Ovary (tissue), 9 donors: ENCODE measurements around the gene ASCL2. TPM values are rescaled to one million over a fixed set of nuclear protein-coding genes. Genes with fewer than 3 reads are reported as not detected.
A peak's percentile ranks its signal among the peaks of the same experiment; 100 is the strongest.

ENCODE experiments used
- DNase-seq, 5 donors: peaks; one replicate each; pipeline ENCODE4 v3.0.0-alpha.2; 2019 to 2020
- H3K27ac ChIP-seq, 2 donors: fragments of 200-600 bp; one replicate each; pipeline versions ENCODE4 v1.5.1 to v1.8.0; 2019 to 2022
- H3K27me3 ChIP-seq: fragments of 200-600 bp; one replicate; pipeline ENCODE4 v1.8.0; 2022
- H3K36me3 ChIP-seq: fragments of 200-600 bp; sonication (generic); one replicate; pipeline ENCODE4 v1.5.1; 2019
- H3K4me1 ChIP-seq: one replicate; pipeline ENCODE4 v1.8.1; 2013; ENCODE audit warnings: mild to moderate bottlenecking, moderate library complexity; ENCODE audit not compliant: insufficient read depth
- H3K4me3 ChIP-seq: fragments of 200-600 bp; sonication (generic); one replicate; pipeline ENCODE4 v1.5.1; 2017
- H3K9me3 ChIP-seq, 2 donors: fragments of 200-600 bp in 1 of 2; sonication (generic) in 1 of 2; one replicate each; pipeline versions ENCODE4 v1.5.1 to v1.8.1; 2013 to 2019; ENCODE audit warnings: mild to moderate bottlenecking in 1 of 2, moderate library complexity in 1 of 2
- EP300 ChIP-seq: sonication (generic); formaldehyde crosslinking; IDR thresholded peaks from one replicate; pipeline ENCODE4 v1.6.1; 2017; ENCODE audit warnings: antibody characterized with exemption
- POLR2A ChIP-seq: fragments of 450-650 bp; IDR thresholded peaks from one replicate; pipeline ENCODE4 v1.6.1; 2017; ENCODE audit warnings: antibody characterized with exemption, mild to moderate bottlenecking, moderate library complexity
- WGBS, 3 donors: extraction: QIAGEN DNeasy Blood & Tissue Kit in 1 of 3; methylation state at CpG; one replicate each; pipeline versions ENCODE4 v1.1.5 to v1.1.7; 2013 to 2017; 5-methylcytosine and 5-hydroxymethylcytosine counted together
- intact Hi-C, 4 donors: fragments of 100-400 bp; cut with DNase I; formaldehyde crosslinking; loops; one replicate each; pipeline versions ENCODE4 v1.11.0 to v1.15.1; 2022 to 2023
- polyA plus RNA-seq, 2 donors: library from polyadenylated mRNA; stranded (reverse); fragments of 200-250 nt in 1 of 2; fragments of 350-450 nt in 1 of 2; fragmentation: Illumina TruSeq in 1 of 2; extraction: RNeasy Lipid Tissue Mini Kit (QIAGEN cat#74804) in 1 of 2; gene quantifications; one replicate each; pipeline ENCODE4 v1.2.3, GENCODE V29; 2013 to 2014
- total RNA-seq, 7 donors: library from RNA; depleted of rRNA in 2 of 7; stranded (reverse); fragments of >200 nt in 2 of 7; fragmentation: NEBNext Ultra II Directional in 3 of 7; extraction: Animal tissue kit (Norgen Biotek cat#: 25700) in 3 of 7; gene quantifications; one replicate each; pipeline versions ENCODE4 v1.1.0 to v1.2.4, GENCODE V29; 2016 to 2023
- TF ChIP-seq, protein P1 (sequence below), 3 donors: fragments of 450-650 bp in 2 of 3; fragments of 200-600 bp in 1 of 3; IDR thresholded peaks; one replicate each; pipeline versions ENCODE4 v1.5.1 to v1.8.0; 2016 to 2022; ENCODE audit warnings: antibody characterized with exemption in 3 of 3, mild to moderate bottlenecking in 1 of 3
- donor health status: DM: no; HTN: no; CAD: no; lungs with moderate emphysema.
- donor health status: DM: no; HTN: no; CAD: no.
- donor health status: Bipolar disorder and iron deficiency.
- donor health status: DM: yes; HTN: yes; CAD: no.
- donor health status: DM: no; HTN: no; CAD: no.
- donor health status: DM: yes; HTN: yes; CAD: no.

The ASCL2 gene
- total and polyA plus RNA-seq, 9 donors, result 0.10 to 1.3 (median 0.24) TPM

DNA sequence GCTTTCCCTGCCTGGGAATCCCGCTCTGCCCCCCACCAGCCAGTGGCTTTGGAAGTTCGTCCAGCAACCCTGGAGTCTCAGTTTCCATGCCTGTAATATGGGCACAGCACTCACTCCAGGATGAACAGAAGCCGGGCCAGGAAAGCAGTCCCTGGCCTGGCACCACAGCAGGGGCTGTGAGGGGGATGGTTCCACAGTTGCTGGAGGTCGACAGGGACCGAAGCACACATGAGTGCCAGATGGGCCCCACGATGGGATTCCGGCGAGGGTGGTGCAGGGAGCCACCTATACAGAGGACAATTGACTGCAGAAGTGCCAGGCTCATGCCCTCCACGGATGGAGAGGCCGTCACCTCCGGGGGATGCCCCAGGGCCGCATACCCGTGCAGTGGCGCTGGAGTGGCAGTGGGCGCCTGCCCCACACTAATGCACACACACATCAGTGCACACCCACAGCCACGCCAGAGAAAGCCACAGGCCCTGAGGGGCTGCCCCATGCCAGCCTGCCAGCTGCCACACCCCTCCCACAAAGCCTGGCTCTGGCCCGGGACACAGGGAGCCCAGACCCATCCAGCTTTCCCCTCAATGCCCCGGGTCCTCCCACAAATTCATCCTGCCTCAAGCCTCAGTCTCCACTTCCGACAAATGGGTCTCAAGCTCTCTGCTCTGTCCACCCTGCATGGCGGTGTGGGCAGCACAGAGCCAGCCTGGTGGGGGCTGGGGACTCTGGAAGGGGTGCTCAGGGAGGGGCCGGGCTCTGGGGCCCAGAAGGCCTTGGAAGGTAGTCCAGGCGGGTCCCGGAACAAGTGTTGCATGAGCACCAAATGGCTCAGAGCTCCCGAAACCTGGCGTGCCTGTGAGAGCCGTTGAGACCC lies 9.7 kb downstream of the ASCL2 start:
- peak in 2 of 5 donors; percentile 8 to 21 for DNase-seq
- intact Hi-C loops, result no loop called here
- Histone ChIP-seq H3K9me3 (no peaks in the 10 kb centered on the region), H3K4me1 (no peaks in the 10 kb centered on the region), H3K27ac (no peak overlapping the region), H3K4me3 (no peak overlapping the region), H3K27me3 (no peaks in the 10 kb centered on the region), H3K36me3 (no peaks in the 10 kb centered on the region)
- WGBS, 3 donors, result 79 to 84% (median 83%) methylated on average over 26 of the region's 26 CpGs
- no peak for TF ChIP-seq POLR2A
- TF ChIP-seq, protein P1, sequence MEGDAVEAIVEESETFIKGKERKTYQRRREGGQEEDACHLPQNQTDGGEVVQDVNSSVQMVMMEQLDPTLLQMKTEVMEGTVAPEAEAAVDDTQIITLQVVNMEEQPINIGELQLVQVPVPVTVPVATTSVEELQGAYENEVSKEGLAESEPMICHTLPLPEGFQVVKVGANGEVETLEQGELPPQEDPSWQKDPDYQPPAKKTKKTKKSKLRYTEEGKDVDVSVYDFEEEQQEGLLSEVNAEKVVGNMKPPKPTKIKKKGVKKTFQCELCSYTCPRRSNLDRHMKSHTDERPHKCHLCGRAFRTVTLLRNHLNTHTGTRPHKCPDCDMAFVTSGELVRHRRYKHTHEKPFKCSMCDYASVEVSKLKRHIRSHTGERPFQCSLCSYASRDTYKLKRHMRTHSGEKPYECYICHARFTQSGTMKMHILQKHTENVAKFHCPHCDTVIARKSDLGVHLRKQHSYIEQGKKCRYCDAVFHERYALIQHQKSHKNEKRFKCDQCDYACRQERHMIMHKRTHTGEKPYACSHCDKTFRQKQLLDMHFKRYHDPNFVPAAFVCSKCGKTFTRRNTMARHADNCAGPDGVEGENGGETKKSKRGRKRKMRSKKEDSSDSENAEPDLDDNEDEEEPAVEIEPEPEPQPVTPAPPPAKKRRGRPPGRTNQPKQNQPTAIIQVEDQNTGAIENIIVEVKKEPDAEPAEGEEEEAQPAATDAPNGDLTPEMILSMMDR (IDR thresholded peaks at IDR 0.05), result no peak
- TF ChIP-seq EP300, result no peak

DNA sequence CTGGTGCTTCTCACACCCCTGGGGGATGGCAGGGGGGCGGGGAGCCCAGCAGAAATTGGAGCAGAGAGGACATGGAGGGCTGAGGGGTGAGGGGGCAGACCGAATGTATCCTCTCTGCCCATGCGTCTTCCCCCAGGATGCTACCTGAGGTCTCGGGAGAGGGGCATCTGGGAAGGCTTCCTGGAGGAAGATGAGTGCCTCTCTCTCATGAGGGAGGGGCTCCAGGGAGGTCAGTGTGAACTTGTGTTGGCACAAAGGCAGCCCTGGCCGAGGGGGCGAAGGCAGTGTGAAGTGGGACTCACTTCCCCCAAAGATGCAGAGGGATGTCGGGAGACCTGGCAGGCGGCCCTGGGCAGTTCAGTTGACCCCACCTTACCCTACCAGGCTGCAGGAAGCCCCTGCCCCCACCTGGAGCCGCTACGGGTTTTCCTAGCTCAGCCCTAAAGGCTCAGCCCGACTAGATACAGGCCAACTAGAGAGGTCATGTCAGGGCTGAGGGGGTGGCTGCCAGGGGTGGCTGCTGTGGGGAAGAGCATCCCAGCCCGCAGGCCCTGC lies 10.4 kb downstream of the ASCL2 start:
- DNase-seq, result peak in 2 of 5 donors; percentile 10 to 18

DNA sequence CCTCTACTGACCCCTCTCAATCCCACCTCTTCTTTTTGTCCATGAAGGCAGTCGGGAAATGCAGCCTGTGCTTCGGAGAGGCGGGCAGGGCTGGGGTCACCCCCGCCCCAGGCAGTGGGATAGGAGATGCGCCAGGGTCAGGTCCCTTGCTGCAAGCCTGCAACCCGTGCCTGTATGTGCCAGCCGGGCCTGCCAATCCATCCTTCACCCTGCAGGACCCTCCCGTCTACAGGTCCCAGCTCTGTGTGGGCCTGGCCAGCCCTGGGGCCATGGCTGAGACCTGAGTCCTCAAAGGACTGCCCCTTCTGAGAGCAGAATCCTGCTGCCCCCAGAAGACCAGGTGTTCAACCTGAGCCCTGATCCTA lies 10.9 kb downstream of the ASCL2 start:
- Histone ChIP-seq H3K27me3 (no peaks in the 10 kb centered on the region), H3K4me3 (no peak overlapping the region), H3K4me1 (no peaks in the 10 kb centered on the region), H3K9me3 (no peaks in the 10 kb centered on the region), H3K36me3 (no peaks in the 10 kb centered on the region), H3K27ac (no peak overlapping the region)
- intact Hi-C loops, result no loop called here
- WGBS, 3 donors, result 78 to 82% (median 80%) methylated on average over 8 of the region's 8 CpGs
- DNase-seq, result peak in 1 of 5 donors; percentile 16
- TF ChIP-seq POLR2A (no peak), EP300 (no peak)
- TF ChIP-seq, protein P1 (IDR thresholded peaks at IDR 0.05), result no peak

More for the DNA sequence above, 10.4 kb downstream of the ASCL2 start:
- no peak overlapping the region for H3K4me3 ChIP-seq
- no peaks in the 10 kb centered on the region for H3K9me3 ChIP-seq
- no peaks in the 10 kb centered on the region for H3K4me1 ChIP-seq
- H3K27me3 ChIP-seq, result no peaks in the 10 kb centered on the region
- 63 to 78% (median 69%) methylated on average over 11 to 12 of the region's 12 CpGs for WGBS, 3 donors
- no peak for TF ChIP-seq POLR2A
- no peak overlapping the region for H3K27ac ChIP-seq
- intact Hi-C loops, result no loop called here
- H3K36me3 ChIP-seq, result no peaks in the 10 kb centered on the region

DNA sequence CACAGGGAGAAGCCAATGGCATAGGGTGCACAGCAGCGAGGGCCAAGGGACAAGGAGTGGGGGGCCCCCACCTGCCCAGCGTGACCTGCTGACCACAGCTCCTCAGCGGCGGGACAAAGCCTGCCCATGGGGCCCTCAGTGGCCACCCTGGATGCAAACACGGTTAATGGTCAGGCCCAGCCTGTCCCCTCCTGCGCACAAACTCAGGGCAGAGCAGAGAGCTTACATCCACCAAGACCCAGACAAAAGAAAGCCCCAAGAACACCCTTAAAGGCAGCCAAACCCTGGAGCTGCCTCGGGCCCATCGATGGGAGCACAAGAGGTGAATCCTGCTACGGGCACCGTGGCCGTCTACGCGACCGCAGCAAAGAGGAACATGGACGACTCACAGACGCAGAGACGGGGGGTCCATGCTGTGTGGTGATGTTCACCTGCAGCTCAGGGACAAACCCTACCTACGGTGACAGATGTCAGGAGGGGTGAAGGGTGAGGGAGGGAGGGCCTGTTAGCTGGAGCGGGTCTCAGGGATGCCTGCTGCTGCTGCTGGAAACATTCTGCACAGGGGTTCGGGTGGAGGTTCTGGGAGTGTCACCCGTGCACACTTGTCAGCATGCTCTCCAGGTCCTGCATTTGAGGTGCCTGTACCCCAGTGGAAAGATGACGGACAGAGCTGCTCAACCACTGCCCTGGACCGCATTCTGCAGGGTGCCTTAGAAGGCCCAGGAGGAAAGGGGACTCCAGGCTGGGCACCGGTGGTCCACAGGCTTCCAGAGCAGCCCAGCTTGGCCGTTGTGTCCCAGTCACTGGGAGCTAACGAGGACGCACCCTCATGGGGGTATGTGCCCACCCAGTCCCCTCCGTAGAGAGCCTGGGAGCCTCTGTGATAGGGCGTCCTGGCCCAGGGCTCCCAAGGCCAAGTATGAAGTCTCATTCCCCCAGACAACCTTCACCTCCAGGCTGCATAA lies 11.6 kb downstream of the ASCL2 start:
- DNase-seq, result peak in 3 of 5 donors; percentile 4 to 11 (median 7)
- Histone ChIP-seq H3K9me3 (no peaks in the 10 kb centered on the region), H3K4me3 (no peak overlapping the region), H3K36me3 (no peaks in the 10 kb centered on the region), H3K27me3 (no peaks in the 10 kb centered on the region), H3K4me1 (no peaks in the 10 kb centered on the region), H3K27ac (no peak overlapping the region)
- intact Hi-C loops, result no loop called here
- 86 to 91% (median 87%) methylated on average over 29 of the region's 29 CpGs for WGBS, 3 donors
- no peak for TF ChIP-seq POLR2A
- no peak for TF ChIP-seq EP300
- TF ChIP-seq, protein P1 (IDR thresholded peaks at IDR 0.05), result no peak
